Left ventricle myocardium inferior (tissue), 1 donor: Measurements from ENCODE around the gene CDON. TPM values are rescaled to one million over a fixed set of nuclear protein-coding genes. Genes with fewer than 3 reads are reported as not detected.

Source experiments
- DNase-seq: peaks from one replicate; pipeline ENCODE4 v3.0.0-alpha.2; 2020
- H3K27ac ChIP-seq: fragments of 200-600 bp; replicated peaks from 2 replicates; pipeline ENCODE4 v1.8.0; 2021
- H3K27me3 ChIP-seq: fragments of 200-600 bp; 2 replicates; pipeline ENCODE4 v1.8.0; 2021; ENCODE audit warnings: low read depth
- H3K36me3 ChIP-seq: fragments of 200-600 bp; 2 replicates; pipeline ENCODE4 v1.8.0; 2021
- H3K4me1 ChIP-seq: fragments of 200-600 bp; 2 replicates; pipeline ENCODE4 v1.8.0; 2021
- H3K4me3 ChIP-seq: fragments of 200-600 bp; 2 replicates; pipeline ENCODE4 v1.8.0; 2021; ENCODE audit warnings: mild to moderate bottlenecking, moderate library complexity
- H3K9me3 ChIP-seq: fragments of 200-600 bp; replicated peaks from 2 replicates; pipeline ENCODE4 v1.8.0; 2021
- CTCF ChIP-seq: fragments of 200-600 bp; IDR thresholded peaks from 2 replicates; pipeline ENCODE4 v1.8.0; 2021; ENCODE audit warnings: antibody characterized with exemption, mild to moderate bottlenecking, borderline replicate concordance
- intact Hi-C: fragments of 100-400 bp; cut with micrococcal nuclease; formaldehyde crosslinking; loops from one replicate; pipeline ENCODE4 v1.11.0; 2022
- total RNA-seq: library from RNA; stranded (reverse); fragmentation: NEBNext Ultra II Directional; extraction: Animal tissue kit (Norgen Biotek cat#: 25700); gene quantifications from one replicate; pipeline ENCODE4 v1.2.1, GENCODE V29; 2021
- donor health status: DM: no; HTN: yes; CAD: no; lungs with severe emphysema.

The CDON gene
- total RNA-seq, 1 donor from 2014 or later = 9.9 TPM

GRCh38 chr11:125978778-125979407, 83.8 kb downstream of the CDON start:
- peaks cover 6% of the 10 kb centered on the region for H3K36me3 ChIP-seq
- H3K27ac ChIP-seq = no peak overlapping the region
- intact Hi-C loops = no loop called here
- no peaks in the 10 kb centered on the region for H3K4me1 ChIP-seq
- no peak overlapping the region for H3K4me3 ChIP-seq
- no peak for TF ChIP-seq CTCF
- DNase-seq = no peak
- H3K27me3 ChIP-seq = no peaks in the 10 kb centered on the region
- no peaks in the 10 kb centered on the region for H3K9me3 ChIP-seq

- intact Hi-C loops = no loop called here
- Histone ChIP-seq H3K4me3 (no peak overlapping the region), H3K27me3 (no peaks in the 10 kb centered on the region), H3K9me3 (no peaks in the 10 kb centered on the region), H3K27ac (no peak overlapping the region), H3K36me3 (peaks cover 2% of the 10 kb centered on the region), H3K4me1 (no peaks in the 10 kb centered on the region)
- TF ChIP-seq CTCF = no peak
- DNase-seq = no peak
Measured at GRCh38 chr11:125978181-125978716, 84.4 kb downstream of the CDON start.

- H3K27ac ChIP-seq = no peak overlapping the region
- TF ChIP-seq CTCF = no peak
- H3K4me3 ChIP-seq = no peak overlapping the region
- no peaks in the 10 kb centered on the region for H3K27me3 ChIP-seq
- DNase-seq = no peak
- H3K4me1 ChIP-seq = no peaks in the 10 kb centered on the region
- intact Hi-C loops = no loop called here
- no peaks in the 10 kb centered on the region for H3K9me3 ChIP-seq
- H3K36me3 ChIP-seq = no peaks in the 10 kb centered on the region
Measured at GRCh38 chr11:125977333-125977732, 85.3 kb downstream of the CDON start.

DNA sequence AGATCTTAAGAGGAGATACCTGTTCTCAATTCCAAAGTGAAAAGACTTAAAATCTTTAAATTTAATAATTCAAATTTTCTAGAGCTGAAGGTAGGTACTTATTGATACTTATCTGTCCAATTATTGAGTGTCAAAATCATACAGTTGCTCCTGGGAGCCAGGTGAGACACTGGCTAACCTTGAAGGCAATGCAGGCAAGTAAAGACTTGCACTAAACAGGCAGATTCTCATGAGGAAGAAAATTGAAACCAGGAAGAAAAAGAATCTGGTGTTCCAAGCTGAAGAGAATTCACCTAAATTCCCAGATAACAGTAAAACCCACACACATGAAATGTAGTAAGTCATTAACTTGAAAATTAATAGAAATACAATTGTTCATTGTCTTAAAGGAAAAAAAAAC, 86.5 kb downstream of the CDON start:
- H3K36me3 ChIP-seq = no peaks in the 10 kb centered on the region
- H3K9me3 ChIP-seq = no peaks in the 10 kb centered on the region
- TF ChIP-seq CTCF = no peak

DNA sequence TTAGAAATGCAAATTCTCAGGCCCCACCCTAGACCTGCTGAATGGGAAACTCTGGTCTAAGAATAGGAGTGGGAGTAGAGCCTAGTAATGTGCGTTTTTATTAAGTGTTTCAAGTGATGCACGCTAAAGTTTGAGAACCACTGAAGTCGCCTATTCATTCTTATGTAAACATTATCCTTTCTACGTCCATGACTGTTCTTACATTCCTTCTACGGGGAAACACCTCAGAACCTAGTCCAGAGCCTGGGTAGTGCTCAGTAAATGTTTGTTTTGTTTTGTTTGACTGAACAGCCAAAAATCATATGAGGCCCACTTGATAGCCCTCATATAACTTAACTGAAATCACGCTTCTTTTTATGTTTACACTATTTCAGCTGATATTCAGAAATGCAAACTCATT, 87.0 kb downstream of the CDON start:
- Histone ChIP-seq H3K27me3 (no peaks in the 10 kb centered on the region), H3K4me3 (no peak overlapping the region), H3K36me3 (no peaks in the 10 kb centered on the region), H3K27ac (no peak overlapping the region), H3K4me1 (peaks cover 5% of the 10 kb centered on the region), H3K9me3 (no peaks in the 10 kb centered on the region)
- TF ChIP-seq CTCF = no peak
- DNase-seq = no peak
- intact Hi-C loops = no loop called here

More for the DNA sequence above, 86.5 kb downstream of the CDON start:
- no peak overlapping the region for H3K27ac ChIP-seq
- no peak overlapping the region for H3K4me3 ChIP-seq
- peaks cover 5% of the 10 kb centered on the region for H3K4me1 ChIP-seq
- no peak for DNase-seq
- intact Hi-C loops = no loop called here
- no peaks in the 10 kb centered on the region for H3K27me3 ChIP-seq
